Measurements from ENCODE around the gene PHF2. TPM values are rescaled to one million over a fixed set of nuclear protein-coding genes. Genes with fewer than 3 reads are reported as not detected.

The PHF2 gene
- total and polyA plus RNA-seq, 2 of the 4 experiments (the other 2 are of a cell fraction), result 5.9 to 9.5 TPM

- Histone ChIP-seq H3K14ac (replicated peaks; ENCODE audit: low read depth, low read length) (peak overlapping the region; percentile 89), H4K8ac (ENCODE audit: low read depth in 2 of 2, low read length in 2 of 2) (peak overlapping the region; percentile 16 to 82; a peak in 3 of 4 replicates), H3K9ac (ENCODE audit: low read depth, low read length) (peak overlapping the region; percentile 87), H2AFZ (replicated peaks; ENCODE audit: low read length, poor library complexity) (peak overlapping the region; percentile 96), H3K18ac (ENCODE audit: low read depth, low read length) (no peak overlapping the region), H3K4me3 (ENCODE audit: insufficient read depth, low read depth, low read length) (peak overlapping the region; percentile 52), H2AK9ac (replicated peaks; ENCODE audit: low read depth, low read length, poor library complexity) (peak overlapping the region; percentile 56), H3K79me1 (ENCODE audit: low read depth in 1 of 2, low read length in 2 of 2) (peaks cover 29 to 73% of the 10 kb centered on the region in 2 experiments), H3K4me1 (ENCODE audit: control insufficient read depth, insufficient read depth, low read length) (peaks cover 26% of the 10 kb centered on the region), H4K5ac (ENCODE audit: low read depth, low read length) (0 out of 2 replicates have a peak overlapping the region, but pooled peaks have one; percentile 8), H3K4me2 (ENCODE audit: low read depth, low read length) (peak overlapping the region; percentile 98), H3K4ac (ENCODE audit: low read depth, low read length) (peak overlapping the region; percentile 72), H2BK5ac (ENCODE audit: low read depth, low read length, poor library complexity, severe bottlenecking) (no peak overlapping the region), H3K9me3 (ENCODE audit: control insufficient read depth, insufficient read depth, low read length) (no peaks in the 10 kb centered on the region), H4K91ac (ENCODE audit: insufficient read depth, low read depth, low read length) (peak overlapping the region; percentile 14), H3K56ac (ENCODE audit: extremely low read depth, insufficient read depth, low read length) (peak overlapping the region; percentile 49; the same call in 1 of the 2 replicates), H2BK15ac (ENCODE audit: low read depth, low read length) (no peak overlapping the region), H3K27ac (ENCODE audit: insufficient read depth, low read length) (peak overlapping the region; percentile 13), H3K36me3 (ENCODE audit: control insufficient read depth, insufficient read depth, low read length) (no peaks in the 10 kb centered on the region), H3K9me1 (ENCODE audit: insufficient read depth, low read length) (peaks cover 18% of the 10 kb centered on the region), H3K23ac (ENCODE audit: low read depth, low read length) (peak overlapping the region; percentile 96), H2BK20ac (ENCODE audit: low read depth, low read length) (no peak overlapping the region), H4K20me1 (ENCODE audit: insufficient read depth, low read length) (peaks cover 45% of the 10 kb centered on the region), H3K27me3 (ENCODE audit: control insufficient read depth, insufficient read depth, low read length) (no peaks in the 10 kb centered on the region), H2BK120ac (ENCODE audit: low read depth, low read length) (no peak overlapping the region), H2AK5ac (ENCODE audit: low read depth, low read length) (peak overlapping the region; percentile 84)
- intact Hi-C loops (cut with micrococcal nuclease) (loop anchor here (5.0 kb wide), 1 partner anchor 90 kb away; no protein-coding TSS in a partner anchor), in situ Hi-C loops (cut with MboI; ENCODE audit: low sequenced_read_pairs) (no loop called here), dilution Hi-C loops (cut with HindIII; ENCODE audit: low sequenced_read_pairs, unreplicated experiment) (no loop called here)
- TF ChIP-seq BHLHE40 (IDR thresholded peaks at IDR 0.05; ENCODE audit: low read depth, low read length), result no peak
- TF ChIP-seq RCOR1 (IDR thresholded peaks at IDR 0.05; ENCODE audit: insufficient replicate concordance, low read length), result no peak
- TF ChIP-seq CTCF (conservative IDR thresholded peaks at IDR 0.05; ENCODE audit: low read depth, low read length), result no peak
- TF ChIP-seq, protein P1, sequence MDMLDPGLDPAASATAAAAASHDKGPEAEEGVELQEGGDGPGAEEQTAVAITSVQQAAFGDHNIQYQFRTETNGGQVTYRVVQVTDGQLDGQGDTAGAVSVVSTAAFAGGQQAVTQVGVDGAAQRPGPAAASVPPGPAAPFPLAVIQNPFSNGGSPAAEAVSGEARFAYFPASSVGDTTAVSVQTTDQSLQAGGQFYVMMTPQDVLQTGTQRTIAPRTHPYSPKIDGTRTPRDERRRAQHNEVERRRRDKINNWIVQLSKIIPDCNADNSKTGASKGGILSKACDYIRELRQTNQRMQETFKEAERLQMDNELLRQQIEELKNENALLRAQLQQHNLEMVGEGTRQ (IDR thresholded peaks at IDR 0.05; ENCODE audit: low read depth, low read length), result no peak
- TF ChIP-seq MXI1 (IDR thresholded peaks at IDR 0.05; ENCODE audit: borderline replicate concordance, low read depth, low read length), result no peak
- TF ChIP-seq MAZ (IDR thresholded peaks at IDR 0.05; ENCODE audit: borderline replicate concordance, low read depth, low read length), result no peak
- POLR2A ChIA-PET (ENCODE audit: unreplicated experiment), result no interaction called here
- ATAC-seq (ENCODE audit: low read depth) (peak; percentile 10), DNase-seq (no peak)
- CTCF ChIA-PET, result no interaction called here
- WGBS, 2 experiments (ENCODE audit: extremely low coverage in 2 of 2, insufficient read length in 1 of 2), result 2% methylated on average over 10 of the region's 74 CpGs; no CpG with 5 or more reads in 1 of the 2 experiments
- BruUV-seq (replicated peaks), result no TSS peak
These were observed 942 bp downstream of the PHF2 start for GRCh38 chr9:93577078-93577974.
